Embryonic facial prominence (tissue), 1 donor: ENCODE data around the gene JOSD1.

Experiments
- DNase-seq: peaks from one replicate; pipeline ENCODE4 v3.0.0-alpha.2; 2016; ENCODE audit errors: extremely low spot score

JOSD1 gene

DNA sequence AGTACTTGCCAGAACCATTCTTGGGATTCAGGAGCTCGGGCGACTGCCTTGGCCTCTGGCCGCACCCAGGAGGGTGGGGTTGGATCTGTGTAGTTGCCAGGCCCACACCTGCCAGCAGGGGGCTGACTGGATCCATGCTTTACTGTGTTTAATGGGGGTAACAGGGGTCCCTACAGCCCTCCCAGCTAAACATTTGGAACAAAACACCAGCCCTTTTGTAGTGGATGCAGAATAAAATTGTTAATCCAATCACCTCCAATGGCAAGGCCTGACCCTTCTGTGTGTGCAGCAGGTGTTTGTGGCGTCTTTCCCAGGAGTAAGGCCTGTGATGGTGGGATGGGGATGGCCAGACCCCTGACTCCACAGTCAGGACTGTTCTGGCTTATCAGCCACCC, 32.6 kb upstream of the JOSD1 start:
- DNase-seq = no peak

DNA sequence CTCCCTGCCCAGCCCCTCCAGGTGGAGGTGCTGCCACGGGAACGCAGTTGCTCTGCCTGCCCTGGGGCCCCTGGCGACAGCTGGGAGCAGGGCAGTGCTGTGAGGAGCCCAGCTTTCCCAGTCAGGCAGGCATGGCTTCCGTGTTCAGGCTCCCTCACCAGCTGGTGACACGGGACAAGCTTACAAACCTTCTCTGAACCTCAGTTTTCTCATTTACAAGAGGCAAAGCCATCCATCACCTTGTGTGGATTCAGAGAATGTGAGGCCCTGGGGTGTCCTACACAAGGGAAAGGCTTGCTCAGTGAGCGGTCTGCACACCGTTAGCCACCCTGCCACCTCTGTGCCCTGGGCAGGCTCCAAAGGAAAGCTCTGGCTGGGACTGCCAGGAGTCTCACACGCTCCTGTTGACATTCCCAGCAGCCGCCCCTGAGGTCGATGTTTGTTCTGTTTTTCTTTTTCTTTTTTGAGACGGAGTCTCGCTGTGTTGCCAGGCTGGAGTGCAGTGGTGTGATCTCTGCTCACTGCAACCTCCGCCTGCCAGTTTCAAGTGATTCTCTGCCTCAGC, 31.6 kb upstream of the JOSD1 start:
- no peak for DNase-seq

DNA sequence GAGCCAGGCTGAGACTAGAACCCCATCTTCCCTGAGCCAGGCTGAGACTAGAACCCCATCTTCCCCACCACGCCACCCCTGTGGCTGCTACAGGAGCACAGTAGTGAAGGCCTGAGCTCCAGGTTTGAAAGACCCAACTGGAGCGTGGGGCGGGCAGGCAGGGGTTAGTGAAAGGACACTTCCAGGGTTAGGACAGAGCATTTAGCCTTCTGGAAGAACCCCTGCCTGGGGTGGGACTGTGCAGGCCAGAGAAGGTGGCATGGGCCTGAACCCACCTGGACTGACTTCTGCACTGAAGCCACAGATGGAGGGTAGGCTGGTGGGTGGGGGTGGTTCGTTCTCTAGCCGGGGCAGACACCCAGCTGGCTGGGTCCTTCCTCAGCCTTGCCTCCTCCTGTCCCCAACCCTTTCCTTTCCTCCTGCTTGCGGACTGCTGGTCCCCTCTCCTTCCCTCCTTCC, 31.0 kb upstream of the JOSD1 start:
- DNase-seq = no peak

DNA sequence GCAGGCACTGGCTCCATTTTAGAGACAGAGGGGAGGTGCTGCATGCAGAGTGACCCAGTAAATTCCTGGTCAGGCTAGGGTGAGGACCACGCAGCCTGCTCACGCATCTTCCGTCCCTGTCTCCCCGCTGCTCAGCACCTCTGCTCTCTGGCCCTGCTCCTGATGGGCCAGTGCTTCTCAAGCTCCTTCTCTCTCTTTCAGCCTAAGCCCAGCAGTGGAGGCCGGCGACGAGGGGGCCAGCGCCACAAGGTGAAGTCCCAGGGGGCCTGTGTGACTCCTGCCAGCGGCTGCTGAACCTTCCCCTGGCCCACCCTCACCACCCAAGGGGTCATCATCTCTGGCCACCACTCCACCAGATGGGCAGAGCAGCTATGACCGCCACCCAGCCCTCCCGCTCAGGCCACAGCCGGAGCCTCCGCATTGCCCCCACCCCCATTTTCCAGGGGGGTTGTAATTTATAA, 29.7 kb upstream of the JOSD1 start:
- no peak for DNase-seq

DNA sequence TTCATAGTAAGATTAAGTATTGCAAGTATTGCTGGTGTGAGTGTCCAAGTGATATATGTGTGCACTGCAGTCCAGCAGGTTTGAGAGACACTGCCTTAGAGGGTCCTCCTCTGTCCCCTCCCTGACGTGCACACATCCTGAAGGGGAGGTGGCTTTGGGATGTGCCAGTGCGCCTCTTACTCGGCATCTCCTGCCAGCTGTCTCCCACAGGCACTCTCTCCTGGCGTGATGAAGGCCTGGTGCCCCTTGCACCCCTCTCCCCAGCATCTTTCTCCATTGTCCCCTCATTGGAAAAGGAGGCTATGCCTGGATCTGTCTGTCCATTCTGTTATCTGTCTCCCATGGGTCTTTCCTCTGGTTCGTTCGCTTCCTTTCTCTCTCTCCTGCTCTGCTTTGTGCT, 29.2 kb upstream of the JOSD1 start:
- DNase-seq = no peak

DNA sequence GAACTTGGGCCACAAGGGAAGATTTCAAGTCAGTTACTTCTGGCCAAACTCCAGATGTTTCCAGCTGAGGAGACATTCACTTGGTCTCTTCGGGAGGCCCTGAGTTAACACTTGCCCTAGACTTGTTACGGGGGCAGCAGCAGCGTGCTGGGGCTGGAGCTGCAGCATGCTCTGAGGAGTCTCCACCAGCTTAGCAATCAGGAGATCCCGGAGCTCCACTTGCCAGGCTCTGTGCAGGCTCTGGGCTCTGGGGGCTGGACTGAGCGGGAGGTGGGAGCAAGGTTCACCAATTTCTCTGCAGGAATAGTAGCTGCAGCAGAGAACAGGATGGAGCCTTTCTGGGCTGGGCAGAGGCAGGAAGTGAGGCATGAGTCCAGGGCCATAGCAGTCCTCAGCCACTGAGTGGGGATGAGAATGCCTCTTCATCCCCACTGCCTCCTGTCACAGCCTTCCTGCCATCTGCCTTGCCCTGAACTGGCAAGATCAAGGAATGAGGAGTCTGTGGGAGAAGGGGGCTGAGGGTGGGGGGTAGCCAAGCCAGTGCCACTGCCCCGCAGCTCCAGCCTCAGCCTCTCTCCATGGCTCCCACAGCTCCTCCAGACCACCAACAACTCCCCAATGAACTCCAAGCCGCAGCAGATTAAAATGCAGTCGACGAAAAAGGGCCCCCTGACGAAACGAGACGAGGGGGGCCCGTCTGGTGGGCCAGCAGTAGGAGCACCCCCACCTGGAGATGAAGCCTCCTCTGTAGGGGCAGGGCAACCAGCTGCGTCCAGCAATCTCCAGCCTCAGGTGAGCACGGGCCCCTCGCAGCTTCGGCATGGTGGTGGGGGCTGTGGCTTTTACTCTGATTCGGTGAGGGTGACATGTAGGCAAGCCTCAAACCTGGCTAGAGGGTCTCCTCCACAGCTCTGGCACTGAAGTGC, 28.4 kb upstream of the JOSD1 start:
- no peak for DNase-seq

DNA sequence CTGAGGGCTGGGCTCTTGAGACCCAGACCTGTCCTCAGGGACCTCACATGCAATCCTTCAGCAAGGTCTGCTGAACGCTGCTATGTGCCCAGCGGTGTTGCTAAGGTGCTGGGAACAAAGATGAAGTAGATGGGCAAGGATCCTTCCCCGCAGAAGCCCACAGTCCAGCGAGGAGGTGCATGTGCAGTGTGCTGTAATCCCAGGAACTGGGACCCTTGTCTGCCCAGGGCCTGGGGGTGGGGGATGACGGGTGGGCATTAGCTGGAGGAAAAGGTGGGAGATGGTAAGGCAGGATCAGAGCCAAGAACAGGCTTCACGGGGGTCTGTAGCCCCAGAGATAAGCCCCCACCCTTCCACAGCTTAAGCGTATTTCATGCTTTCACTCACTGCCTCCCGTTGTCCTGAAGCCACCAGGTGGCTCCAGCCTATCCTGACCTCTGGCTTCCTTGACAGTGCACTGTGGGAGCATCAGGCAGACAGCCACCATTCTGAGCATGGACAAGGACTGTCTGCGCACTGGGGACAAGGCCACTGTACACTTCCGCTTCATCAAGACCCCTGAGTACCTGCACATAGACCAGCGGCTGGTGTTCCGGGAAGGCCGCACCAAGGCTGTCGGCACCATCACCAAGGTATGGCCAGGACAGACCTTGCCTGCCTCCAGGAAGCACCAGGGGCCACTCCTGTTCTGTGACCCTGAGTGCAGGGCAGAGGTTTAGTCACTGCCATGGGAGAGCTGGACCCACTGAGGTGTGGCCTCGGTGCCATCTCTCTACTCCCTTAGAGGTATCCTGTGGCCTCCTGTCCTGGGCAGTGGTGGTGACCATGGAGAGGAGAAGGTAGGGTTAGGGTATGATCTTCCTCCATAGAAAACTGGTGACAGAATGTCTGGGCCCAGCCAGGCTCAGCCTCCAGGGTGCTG, 27.0 kb upstream of the JOSD1 start:
- no peak for DNase-seq

DNA sequence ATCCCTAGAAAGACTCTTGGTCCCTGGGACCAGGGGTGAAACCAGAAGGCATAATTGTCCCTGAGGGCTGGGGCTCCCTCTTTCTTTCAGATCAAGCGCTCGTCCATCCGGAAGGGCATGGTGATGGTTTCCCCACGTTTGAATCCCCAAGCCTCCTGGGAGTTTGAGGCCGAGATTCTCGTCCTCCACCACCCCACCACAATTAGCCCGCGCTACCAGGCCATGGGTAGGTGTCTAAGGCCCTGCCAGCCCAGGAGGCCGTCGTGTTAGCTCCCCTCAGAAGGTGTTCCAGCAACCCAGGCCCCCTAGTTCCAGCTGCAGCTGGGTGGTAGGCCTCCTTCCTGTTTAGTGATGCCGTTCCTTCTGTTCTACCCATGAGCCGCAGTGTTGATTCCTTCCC, 26.4 kb upstream of the JOSD1 start:
- DNase-seq = no peak

DNA sequence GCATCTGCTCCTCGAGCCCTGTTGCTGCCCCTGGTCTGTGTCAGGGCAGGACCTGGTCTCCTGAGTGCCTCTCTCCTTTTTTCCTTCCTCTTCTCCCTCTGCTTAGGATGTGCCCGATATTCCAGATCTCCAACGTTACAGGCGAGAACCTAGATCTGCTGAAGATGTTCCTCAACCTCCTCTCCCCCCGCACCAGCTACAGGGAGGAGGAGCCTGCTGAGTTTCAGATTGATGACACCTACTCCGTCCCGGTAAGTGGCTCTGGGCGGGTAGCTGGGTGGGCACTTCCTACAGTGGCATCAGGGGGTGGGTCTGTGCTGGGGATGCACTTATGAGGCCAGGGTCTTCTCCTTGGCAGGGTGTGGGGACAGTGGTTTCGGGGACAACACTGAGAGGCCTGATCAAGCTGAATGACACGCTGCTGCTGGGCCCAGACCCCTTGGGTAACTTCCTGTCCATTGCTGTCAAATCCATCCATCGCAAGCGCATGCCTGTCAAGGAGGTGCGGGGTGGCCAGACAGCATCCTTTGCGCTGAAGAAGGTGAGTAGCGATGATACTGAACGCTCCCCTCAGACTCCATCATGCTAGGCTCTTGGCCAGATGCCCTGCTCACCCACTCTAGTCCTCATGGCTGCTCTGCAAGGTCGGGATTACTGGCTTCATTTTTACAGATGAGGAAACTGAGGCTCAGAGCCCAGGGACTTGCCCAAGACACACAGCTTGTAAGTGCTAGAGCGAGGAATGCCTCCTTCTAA, 25.3 kb upstream of the JOSD1 start:
- DNase-seq = no peak

DNA sequence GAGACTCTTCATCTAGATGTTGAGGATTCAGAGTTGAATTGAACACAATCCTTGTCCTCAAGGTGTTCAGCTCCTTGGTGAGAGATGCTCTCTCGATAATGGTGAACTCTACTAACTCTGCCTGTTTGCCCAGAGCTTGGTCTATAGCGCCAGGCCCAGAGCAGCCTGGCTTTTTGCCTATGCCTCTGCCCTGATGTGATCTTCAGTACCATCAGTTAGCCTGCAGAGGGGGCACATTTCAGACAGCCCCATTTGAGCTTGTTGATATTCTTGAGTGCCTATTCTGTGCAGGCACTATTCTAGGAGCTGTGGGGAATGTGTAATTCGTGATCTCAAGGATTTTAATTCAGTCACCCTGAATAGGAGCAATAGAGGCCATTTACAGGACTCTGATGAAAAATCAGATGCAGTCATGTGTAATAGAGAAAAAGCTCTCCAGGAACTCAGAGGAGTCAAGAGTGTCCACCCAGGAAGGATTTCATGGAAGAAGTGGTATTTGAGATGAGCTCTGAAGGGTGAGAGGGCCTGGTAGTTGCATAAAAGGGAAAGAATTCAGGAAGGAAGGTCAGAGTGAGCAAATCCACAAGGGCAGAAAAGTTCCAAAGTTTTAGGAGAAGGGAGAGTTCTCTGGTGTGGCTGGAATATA, 24.3 kb upstream of the JOSD1 start:
- DNase-seq = no peak

DNA sequence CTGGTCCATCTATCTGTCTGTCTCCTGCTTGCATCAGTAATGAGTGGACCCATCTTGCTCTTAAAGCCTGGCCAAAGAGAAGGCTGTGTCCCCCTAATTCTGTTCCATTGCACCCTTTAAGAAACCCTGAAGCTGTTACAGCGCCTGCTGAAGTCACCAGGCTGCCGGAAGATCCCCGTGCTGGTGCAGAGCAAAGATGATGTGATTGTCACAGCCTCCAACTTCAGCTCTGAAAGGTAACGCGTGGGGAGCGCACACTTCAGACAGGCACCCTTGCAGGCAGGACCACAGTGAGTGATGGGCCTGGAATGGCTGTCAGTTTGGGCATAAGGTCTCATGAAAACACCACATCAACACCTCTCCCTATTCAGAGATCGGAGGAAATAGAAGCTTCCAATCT, 23.4 kb upstream of the JOSD1 start:
- DNase-seq = no peak

DNA sequence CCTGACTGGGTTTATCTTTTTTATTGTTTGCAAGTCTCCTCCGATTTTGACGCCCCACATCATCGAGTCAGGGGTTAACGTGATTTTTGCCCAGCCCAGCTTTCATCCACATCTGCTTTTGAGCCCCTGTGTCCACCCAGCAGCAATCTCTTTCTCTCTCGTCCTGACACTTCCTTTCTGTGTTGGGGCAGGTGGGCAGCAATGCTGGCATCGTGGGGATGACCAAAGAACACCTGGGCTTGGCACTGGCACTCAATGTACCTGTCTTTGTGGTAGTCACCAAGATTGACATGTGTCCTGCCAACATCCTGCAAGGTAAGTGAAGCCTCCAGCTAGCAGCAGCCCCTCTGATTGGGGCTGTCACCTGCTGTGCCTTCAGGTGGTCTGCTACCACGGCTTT, 20.8 kb upstream of the JOSD1 start:
- DNase-seq = no peak

DNA sequence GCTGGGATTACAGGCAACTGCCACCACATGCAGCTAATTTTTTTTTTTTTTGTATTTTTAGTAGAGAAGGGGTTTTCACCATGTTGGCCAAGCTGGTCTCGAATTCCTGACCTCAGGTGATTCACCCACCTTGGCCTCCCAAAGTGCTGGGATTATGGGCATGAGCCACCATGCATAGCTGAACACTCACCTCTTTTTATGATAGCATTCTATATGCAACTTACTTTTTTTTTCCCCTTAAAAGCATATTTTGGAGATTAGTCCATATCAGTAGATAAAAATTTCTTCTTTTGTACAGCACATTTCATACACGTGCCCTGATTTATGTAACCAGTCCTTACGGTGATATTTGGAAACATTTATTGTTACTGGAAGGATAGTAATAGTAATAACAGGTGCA, 19.6 kb upstream of the JOSD1 start:
- DNase-seq = no peak

DNA sequence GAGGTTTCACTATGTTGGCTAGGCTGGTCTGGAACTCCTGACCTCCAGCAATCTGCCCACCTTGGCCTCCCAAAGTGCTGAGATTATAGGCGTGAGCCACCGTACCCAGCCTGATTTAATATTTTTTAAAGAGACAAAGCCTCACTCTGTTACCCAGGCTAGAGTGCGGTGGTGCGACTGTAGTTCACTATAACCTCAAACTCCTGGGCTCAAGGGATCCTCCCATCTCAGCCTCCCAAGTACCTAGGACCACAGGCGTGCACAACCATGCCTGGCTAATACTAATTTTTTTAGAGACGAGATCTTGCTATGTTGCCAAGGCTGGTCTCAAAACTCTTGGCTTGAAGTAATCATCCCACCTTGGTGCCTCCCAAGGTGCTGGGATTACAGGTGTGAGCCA, 18.5 kb upstream of the JOSD1 start:
- no peak for DNase-seq

DNA sequence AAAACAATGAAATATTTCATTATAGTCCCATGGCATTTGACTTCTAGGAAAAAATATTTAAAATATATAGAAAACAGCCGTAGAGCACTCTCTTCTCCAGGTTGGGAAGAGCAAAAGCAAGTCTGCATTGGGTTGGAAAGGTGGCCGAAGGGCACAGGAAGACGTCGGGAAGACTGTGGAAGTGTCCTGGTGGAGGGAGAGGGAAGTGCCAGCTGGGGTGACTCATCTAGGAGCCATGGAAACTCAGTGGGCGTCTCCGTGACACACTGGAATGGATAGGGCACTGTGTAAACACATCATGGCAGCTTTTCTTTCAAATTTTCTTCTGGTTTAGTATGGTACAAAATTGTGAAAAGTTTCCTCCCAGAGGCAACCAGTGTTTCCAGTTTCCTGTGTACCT, 17.7 kb upstream of the JOSD1 start:
- DNase-seq = no peak

DNA sequence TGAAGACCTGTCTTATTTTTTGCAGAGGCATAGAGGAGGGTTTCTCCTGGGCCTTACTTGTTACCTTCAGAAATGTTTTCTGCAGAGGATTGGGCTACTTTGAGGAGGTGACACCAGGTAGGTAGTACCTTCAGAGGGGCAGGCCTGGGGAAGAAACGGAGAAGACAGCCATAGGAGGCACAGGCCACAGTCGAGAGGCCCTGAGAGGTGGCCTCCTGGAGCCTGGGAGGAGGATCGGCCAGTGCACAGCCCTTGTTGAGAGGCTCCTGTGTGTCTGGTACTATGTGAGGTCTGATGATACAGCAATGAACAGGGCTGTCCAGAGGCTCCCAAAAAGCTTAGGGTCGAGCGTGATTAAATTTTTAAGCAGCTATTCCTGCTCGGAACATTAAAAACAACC, 16.5 kb upstream of the JOSD1 start:
- DNase-seq = no peak

DNA sequence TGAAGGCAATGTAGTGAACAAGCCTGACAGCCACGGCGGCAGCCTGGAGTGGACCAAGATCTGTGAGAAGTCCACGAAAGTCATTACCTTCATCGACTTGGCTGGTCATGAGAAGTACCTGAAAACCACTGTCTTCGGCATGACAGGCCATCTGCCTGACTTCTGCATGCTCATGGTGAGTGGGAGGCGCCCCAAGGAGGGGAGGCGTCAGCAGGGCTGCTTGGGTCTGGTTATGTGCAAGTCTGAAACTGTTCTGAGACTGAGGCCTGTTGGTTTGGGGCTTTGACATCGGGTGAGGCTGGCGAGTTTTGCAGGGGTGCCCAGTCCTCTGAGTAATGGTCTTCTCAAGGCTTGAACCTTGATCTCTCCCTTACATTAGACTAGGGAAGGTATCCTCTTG, 16.1 kb upstream of the JOSD1 start:
- DNase-seq = no peak

DNA sequence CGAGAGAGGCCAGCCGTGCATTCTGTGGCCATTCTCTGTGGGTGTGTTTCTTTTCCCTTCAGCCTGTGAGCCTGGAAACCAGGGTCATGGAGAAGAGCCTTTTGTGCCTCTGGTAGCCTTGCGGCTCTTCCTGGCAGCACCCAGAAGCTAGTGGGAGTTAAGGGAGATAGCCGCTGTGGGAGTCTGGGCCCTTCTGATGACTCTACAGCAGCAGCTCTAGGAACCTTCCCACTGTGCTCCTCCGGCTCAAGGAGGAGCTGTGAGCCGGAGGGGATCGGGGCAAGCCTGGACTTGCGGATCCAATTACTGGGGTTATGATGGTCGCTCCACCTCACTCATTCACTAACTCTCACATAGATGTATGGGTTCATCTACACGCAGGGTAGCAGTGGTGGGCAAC, 15.5 kb upstream of the JOSD1 start:
- DNase-seq = no peak

DNA sequence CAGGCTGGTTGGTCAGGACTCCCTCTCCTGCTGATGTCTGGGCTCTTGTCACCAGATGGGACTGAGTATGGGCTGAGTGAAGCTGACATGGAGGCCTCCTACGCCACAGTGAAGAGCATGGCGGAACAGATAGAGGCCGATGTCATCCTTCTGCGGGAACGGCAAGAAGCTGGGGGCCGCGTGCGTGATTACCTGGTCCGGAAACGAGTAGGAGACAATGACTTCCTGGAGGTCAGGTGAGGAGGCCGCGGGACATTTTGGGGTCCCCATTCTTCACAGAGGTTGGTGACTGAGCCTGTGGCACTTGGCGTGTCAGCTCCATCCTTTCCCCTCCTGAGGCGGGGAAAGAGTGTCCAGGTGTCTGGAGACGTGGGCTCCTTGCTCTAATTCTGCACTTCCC, 15.1 kb upstream of the JOSD1 start:
- no peak for DNase-seq

DNA sequence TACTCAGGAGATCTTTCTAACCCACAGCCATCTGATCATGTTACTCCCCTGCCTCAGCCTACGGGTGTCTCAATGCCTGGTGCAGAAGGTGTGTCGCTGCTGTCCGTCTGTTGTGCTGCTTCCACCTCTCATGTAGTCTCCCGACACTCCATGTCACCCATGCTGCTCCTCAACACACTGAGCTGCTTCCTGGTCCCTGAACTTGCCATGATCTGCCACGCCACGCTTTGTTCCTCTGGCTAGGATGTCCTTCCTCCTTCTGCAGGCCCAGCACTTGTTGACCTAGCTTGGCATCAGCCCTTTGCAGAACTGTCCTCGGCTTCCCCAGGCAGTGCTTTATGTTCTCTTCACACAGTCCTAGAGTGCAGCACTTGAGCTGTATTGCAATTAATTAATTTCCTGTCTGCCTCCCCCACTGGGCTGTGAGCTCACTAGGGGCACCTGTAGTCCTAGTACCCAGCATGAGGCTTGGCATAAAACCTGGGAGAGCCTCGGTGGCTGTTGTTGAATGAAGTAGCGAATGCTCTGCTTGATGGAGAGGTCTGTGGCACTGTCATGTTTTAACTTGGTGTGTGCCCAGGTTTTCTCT, 14.5 kb upstream of the JOSD1 start:
- no peak for DNase-seq

DNA sequence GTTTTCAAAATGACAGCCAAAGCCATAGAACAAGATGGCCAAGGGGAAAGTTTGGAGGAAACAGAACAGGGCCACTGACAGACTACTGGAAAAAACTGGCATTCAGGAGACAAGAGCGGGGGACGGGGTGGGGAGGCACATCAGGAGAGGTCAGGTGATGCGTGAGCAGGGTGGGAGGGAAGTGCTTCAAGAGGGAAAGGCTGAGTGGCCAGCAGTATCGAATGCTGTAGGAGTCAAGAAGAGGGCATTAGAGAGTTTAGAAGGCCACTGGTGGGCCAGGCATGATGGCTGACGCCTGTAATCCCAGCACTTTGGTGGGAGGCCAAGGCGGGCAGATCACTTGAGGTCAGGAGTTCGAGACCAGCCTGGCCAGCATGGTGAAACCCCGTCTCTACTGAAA, 13.2 kb upstream of the JOSD1 start:
- DNase-seq = no peak
